Right lobe of liver (tissue), 6 donors: ENCODE data around the gene LPCAT1. TPM values are rescaled to one million over a fixed set of nuclear protein-coding genes. Genes with fewer than 3 reads are reported as not detected.
A peak's percentile ranks its signal among the peaks of the same experiment; 100 is the strongest.

ENCODE experiments used
- ATAC-seq, 4 donors: fragments of 200-7000 bp; cut with Tn5 transposase; one replicate each; pipeline ENCODE4 v1.9.1; 2020; ENCODE audit warnings: mild to moderate bottlenecking in 4 of 4, moderate library complexity in 4 of 4
- DNase-seq, 3 donors: peaks; one replicate each; pipeline ENCODE4 v3.0.0-alpha.2; 2020
- H3K27ac ChIP-seq, 3 donors: fragments of 200-600 bp; one replicate each; pipeline ENCODE4 v1.8.0; 2022
- H3K27me3 ChIP-seq, 2 donors: fragments of 200-600 bp; one replicate each; pipeline ENCODE4 v1.8.0; 2022
- H3K36me3 ChIP-seq, 4 donors: fragments of 200-600 bp; sonication (generic) in 1 of 4; one replicate each; pipeline versions ENCODE4 v1.5.1 to v1.8.0; 2017 to 2022; ENCODE audit warnings: control low read depth in 1 of 4
- H3K4me1 ChIP-seq, 4 donors: fragments of 200-600 bp; sonication (generic) in 1 of 4; one replicate each; pipeline versions ENCODE4 v1.5.1 to v1.8.0; 2017 to 2022; ENCODE audit warnings: control low read depth in 1 of 4
- H3K4me3 ChIP-seq, 3 donors: fragments of 200-600 bp; one replicate each; pipeline ENCODE4 v1.8.0; 2022
- H3K9me3 ChIP-seq, 4 donors: fragments of 200-600 bp; sonication (generic) in 1 of 4; one replicate each; pipeline versions ENCODE4 v1.5.1 to v1.8.0; 2017 to 2022; ENCODE audit warnings: control low read depth in 1 of 4
- POLR2A ChIP-seq: fragments of 450-650 bp; IDR thresholded peaks from one replicate; pipeline ENCODE4 v1.6.1; 2017; ENCODE audit warnings: antibody characterized with exemption, mild to moderate bottlenecking
- WGBS: methylation state at CpG from one replicate; pipeline ENCODE4 v1.1.6; 2018; ENCODE audit warnings: low coverage, low lambda C conversion rate; ENCODE audit not compliant: insufficient coverage; ENCODE audit errors: missing lambda C conversion rate; 5-methylcytosine and 5-hydroxymethylcytosine counted together
- intact Hi-C, 2 donors: fragments of 100-400 bp; cut with DNase I; formaldehyde crosslinking; loops; one replicate each; pipeline versions ENCODE4 v1.11.2 to v1.14.1; 2022
- total RNA-seq, 6 experiments: library from RNA; depleted of rRNA in 2 of 6; stranded (reverse); fragments of >200 nt in 2 of 6; fragmentation: NEBNext Ultra II Directional in 3 of 6; extraction: Animal tissue kit (Norgen Biotek cat#: 25700) in 3 of 6; gene quantifications; one replicate each; pipeline versions ENCODE4 v1.1.0 to v1.2.4, GENCODE V29; 2016 to 2023
- TF ChIP-seq, protein P1 (sequence below), 4 donors: fragments of 200-600 bp in 3 of 4; fragments of 450-650 bp in 1 of 4; IDR thresholded peaks; one replicate each; pipeline versions ENCODE4 v1.5.1 to v1.8.0; 2016 to 2022; ENCODE audit warnings: antibody characterized with exemption in 4 of 4, mild to moderate bottlenecking in 2 of 4
- donor health status: DM: no; HTN: yes; CAD: no.
- donor health status: DM: no; HTN: no; CAD: no.
- donor health status: DM: no; HTN: no; CAD: no.
- donor health status: DM: no; HTN: yes; CAD: no.
- donor health status: DM: no; HTN: yes; CAD: no.

The LPCAT1 gene
- total RNA-seq, 6 experiments from 2014 or later, result 6.9 to 38.6 (median 13.1) TPM

DNA sequence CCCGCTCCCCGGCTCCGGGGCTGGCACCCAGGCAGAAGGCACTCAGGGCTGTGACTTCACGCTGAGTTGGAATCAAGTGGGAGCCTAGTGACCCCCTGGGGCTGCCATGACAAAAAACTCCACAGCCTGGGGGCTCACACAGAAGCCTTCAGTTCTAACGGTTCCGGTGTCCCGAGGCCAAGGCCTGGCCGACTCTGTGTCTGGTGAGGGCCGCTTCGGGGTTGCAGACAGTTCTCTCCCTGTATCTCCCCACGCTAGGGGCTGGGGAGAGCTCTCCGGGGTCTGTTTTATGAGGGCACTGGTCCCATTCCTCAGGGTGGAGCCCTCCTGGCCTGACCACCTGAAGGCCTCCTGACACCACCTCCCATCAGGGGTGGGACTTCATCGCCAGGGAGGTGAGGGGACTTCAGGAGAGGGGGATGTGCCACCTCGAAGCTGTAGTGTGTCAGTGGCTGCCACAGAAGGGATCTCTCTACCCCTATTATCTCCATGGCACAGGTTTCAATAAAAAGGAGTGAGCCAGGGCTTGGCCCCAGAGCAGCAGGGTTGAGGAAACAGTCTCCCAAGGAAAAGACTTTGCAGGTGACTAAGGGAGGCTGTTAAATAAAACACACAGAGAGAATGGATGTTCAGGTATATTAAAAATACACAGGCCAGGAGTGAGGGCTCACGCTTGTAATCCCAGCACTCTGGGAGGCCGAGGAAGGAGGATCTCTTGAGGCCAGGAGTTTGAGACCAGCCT, 77.0 kb downstream of the LPCAT1 start:
- Histone ChIP-seq H3K4me1 (peaks cover 0 to 9% (median 0%) of the 10 kb centered on the region in 4 donors), H3K36me3 (no peaks in the 10 kb centered on the region), H3K9me3 (no peaks in the 10 kb centered on the region), H3K4me3 (no peak overlapping the region), H3K27ac (no peak overlapping the region), H3K27me3 (peaks cover 10 to 26% of the 10 kb centered on the region in 2 donors)
- WGBS, result 45% methylated on average over 11 of the region's 16 CpGs
- peak in 1 of 3 donors; percentile 44 for DNase-seq
- no peak for ATAC-seq
- no peak for TF ChIP-seq POLR2A
- TF ChIP-seq, protein P1, sequence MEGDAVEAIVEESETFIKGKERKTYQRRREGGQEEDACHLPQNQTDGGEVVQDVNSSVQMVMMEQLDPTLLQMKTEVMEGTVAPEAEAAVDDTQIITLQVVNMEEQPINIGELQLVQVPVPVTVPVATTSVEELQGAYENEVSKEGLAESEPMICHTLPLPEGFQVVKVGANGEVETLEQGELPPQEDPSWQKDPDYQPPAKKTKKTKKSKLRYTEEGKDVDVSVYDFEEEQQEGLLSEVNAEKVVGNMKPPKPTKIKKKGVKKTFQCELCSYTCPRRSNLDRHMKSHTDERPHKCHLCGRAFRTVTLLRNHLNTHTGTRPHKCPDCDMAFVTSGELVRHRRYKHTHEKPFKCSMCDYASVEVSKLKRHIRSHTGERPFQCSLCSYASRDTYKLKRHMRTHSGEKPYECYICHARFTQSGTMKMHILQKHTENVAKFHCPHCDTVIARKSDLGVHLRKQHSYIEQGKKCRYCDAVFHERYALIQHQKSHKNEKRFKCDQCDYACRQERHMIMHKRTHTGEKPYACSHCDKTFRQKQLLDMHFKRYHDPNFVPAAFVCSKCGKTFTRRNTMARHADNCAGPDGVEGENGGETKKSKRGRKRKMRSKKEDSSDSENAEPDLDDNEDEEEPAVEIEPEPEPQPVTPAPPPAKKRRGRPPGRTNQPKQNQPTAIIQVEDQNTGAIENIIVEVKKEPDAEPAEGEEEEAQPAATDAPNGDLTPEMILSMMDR (IDR thresholded peaks at IDR 0.05), result no peak
- intact Hi-C loops, result no loop called here

DNA sequence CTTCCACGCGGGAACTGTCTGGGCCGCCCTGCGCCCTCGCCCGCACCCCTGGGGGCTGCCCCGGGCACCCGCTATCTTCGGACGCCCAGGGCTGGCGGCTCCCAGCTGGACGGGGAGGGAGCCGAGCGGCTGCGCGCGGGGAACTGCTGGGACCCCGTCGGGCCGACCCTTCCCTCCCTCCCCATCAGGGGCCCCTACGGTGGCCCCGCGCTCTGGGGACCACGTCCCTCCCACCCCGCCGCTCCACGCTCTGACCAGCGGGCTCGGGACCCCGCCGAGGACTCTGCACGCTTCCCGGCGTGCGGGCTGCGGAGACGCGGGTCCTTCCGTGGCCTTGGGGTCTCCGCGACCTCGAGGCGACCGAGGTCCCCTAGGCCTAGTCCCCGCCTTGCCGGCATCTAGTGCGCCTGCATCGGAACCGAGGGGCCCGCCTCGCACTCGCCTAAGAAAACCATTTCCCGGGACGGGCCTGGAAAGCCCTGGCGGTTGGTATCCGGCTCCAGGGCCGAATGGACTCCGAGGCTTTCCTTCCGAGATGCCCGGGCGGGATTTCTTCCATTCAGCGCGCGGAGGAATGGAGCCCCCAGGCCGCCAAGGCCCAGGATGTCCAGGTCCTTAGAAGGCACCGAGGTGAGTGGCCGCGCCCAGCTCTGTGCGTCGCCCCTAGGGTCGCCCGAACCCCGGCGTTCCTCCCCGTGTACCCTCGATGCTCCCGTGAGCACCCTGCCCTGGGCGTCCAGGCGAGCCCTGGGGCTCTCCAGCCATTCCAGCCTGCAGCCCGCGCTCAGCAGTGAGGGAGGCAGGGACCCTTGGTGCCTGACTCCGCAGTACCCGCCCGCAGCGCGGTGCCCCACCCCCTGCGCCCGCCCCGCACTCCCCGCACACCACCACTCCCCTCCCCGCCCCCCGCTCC, 77.8 kb downstream of the LPCAT1 start:
- no peaks in the 10 kb centered on the region for H3K9me3 ChIP-seq
- H3K27ac ChIP-seq, result no peak overlapping the region
- intact Hi-C loops, result no loop called here
- H3K36me3 ChIP-seq, result no peaks in the 10 kb centered on the region
- ATAC-seq (no peak), DNase-seq (peak in 1 of 3 donors; percentile 40)
- WGBS, result 25% methylated on average over 2 of the region's 92 CpGs
- no peak for TF ChIP-seq POLR2A
- TF ChIP-seq, protein P1 (IDR thresholded peaks at IDR 0.05), result no peak
- H3K27me3 ChIP-seq, result peaks cover 10 to 26% of the 10 kb centered on the region in 2 donors
- peaks cover 0 to 9% (median 0%) of the 10 kb centered on the region in 4 donors for H3K4me1 ChIP-seq
- H3K4me3 ChIP-seq, result no peak overlapping the region

DNA sequence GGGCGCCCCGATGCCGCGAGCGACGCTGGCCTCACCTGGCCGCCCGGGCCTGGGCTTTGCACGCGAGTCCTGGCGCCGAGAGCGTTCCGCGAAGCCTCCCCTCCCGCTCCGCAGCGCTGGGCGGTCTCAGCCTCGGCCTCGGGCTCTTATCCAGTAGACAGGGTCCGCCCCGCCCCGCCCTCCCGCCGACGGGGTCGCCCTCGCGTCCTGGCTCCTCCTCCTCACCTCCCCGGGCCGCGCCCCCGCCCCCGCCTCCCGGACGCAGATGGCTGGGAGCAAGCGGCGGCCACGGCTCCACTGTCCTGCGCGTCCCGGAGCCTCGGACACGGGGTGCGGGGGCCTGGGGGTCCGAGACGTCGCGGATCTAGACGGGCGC, 78.5 kb downstream of the LPCAT1 start, which contains the start of gene SLC6A3:
SLC6A3 (minus strand) TSS at position 128 of the 376 bp plus-strand sequence. CDS start 2,243 bp downstream, outside the sequence.
- no peak for TF ChIP-seq POLR2A
- TF ChIP-seq, protein P1 (IDR thresholded peaks at IDR 0.05), result no peak
- peaks cover 0 to 9% (median 0%) of the 10 kb centered on the region in 4 donors for H3K4me1 ChIP-seq
- ATAC-seq, result peak in 3 of 4 donors; percentile 38 to 59 (median 41)
- WGBS, result no CpG with 5 or more reads among the region's 52 CpGs
- DNase-seq, result peak in 2 of 3 donors; percentile 49 to 59
- no peak within 1 kb of the TSS for H3K4me3 ChIP-seq
- no peaks in the 10 kb centered on the region for H3K36me3 ChIP-seq
- no peak within 1 kb of the TSS for H3K27ac ChIP-seq
- peaks cover 10 to 26% of the 10 kb centered on the region in 2 donors for H3K27me3 ChIP-seq
- no peaks in the 10 kb centered on the region for H3K9me3 ChIP-seq
- intact Hi-C loops, result no loop called here

DNA sequence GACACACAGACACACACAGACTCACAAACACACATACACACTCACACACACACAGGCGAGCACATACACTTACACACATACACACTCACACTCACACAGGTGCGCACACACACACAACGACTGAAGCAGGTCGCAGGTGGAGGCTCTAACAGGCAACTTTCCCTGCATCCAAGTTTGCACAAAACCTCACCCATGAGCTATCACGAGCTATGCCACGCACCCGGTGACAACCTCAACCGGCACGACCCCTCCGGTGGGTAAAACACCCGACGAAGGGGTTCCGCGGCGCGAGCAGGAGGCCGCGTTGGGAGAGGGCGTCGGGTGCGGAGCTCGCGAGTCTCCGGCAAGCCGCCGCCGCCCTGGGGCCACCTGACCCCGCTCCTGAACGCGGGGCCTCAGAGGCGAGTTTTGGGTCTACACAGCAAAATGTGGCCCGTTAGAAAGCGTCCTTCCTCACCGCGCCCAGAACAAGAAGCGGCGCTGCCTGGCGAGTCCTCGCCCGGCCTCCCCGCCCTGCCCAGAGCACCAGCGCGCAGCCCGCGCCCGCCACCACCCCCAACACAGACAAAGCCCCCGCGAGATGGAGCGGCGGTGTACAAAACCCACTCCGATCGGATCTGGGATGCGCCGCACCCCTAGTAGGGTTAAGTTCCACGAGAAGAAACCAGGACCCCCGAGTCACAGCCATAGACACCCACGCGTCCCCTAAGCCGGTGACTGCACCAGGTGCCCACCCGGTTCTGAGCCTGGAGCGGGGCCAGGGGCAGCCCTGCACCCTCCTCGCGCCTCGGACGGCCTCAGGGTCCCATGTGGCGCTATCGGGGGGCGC, 79.2 kb downstream of the LPCAT1 start:
- peaks cover 0 to 9% (median 0%) of the 10 kb centered on the region in 4 donors for H3K4me1 ChIP-seq
- intact Hi-C loops, result no loop called here
- ATAC-seq, result no peak
- H3K27ac ChIP-seq, result no peak overlapping the region
- H3K4me3 ChIP-seq, result no peak overlapping the region
- 17% methylated on average over 12 of the region's 68 CpGs for WGBS
- TF ChIP-seq, protein P1 (IDR thresholded peaks at IDR 0.05), result no peak
- TF ChIP-seq POLR2A, result no peak
- DNase-seq, result peak in 1 of 3 donors; percentile 39
- no peaks in the 10 kb centered on the region for H3K9me3 ChIP-seq
- H3K36me3 ChIP-seq, result no peaks in the 10 kb centered on the region
- peaks cover 10 to 26% of the 10 kb centered on the region in 2 donors for H3K27me3 ChIP-seq
